ENCODE measurements around the gene C6orf163. TPM values are rescaled to one million over a fixed set of nuclear protein-coding genes. Genes with fewer than 3 reads are reported as not detected.

C6orf163 gene
- total and polyA plus RNA-seq, 2 of the 13 experiments (the other 11 are each of a cell fraction or from before 2014, with no cell fraction given), result 0.62 to 1.8 TPM

- H3K27ac ChIP-seq (ENCODE audit: extremely low read length, insufficient read depth, low read length), result no peak overlapping the region
- no peak overlapping the region for H3K4me3 ChIP-seq (replicated peaks in 1 of 3; ENCODE audit: insufficient read depth in 1 of 3, low read depth in 2 of 3, low read length in 3 of 3)
- in situ Hi-C loops (cut with HindIII; ENCODE audit: extremely low pct_ligation_motif_present, low pct_unique_long_range_greater_than_20kb), result no loop called here
- H3K9me3 ChIP-seq (ENCODE audit: low read length), result no peaks in the 10 kb centered on the region
- ChIA-PET POLR2A (no interaction called here), CTCF (ENCODE audit: low intra/inter-chr PET ratio, low total read pairs) (no interaction called here)
- intact Hi-C loops (cut with micrococcal nuclease; ENCODE audit: unreplicated experiment), result no loop called here
- H3K4me1 ChIP-seq (ENCODE audit: insufficient read depth, low read length), result no peaks in the 10 kb centered on the region
- H3K27me3 ChIP-seq (ENCODE audit: control insufficient read depth in 1 of 2, insufficient read depth in 2 of 2, low read length in 2 of 2), result no peaks in the 10 kb centered on the region; a peak in 1 of 5 replicates
- no peak overlapping the region for H2AFZ ChIP-seq (ENCODE audit: low read length)
- H3K4me2 ChIP-seq (ENCODE audit: low read depth, low read length), result no peak overlapping the region
- TF ChIP-seq ZNF720 (CRISPR knock-in tag; IDR thresholded peaks at IDR 0.05), result no peak
- TF ChIP-seq KDM2A (CRISPR knock-in tag; IDR thresholded peaks at IDR 0.05; ENCODE audit: borderline replicate concordance, low read depth), result no peak
- TF ChIP-seq PAX8 (CRISPR knock-in tag; IDR thresholded peaks at IDR 0.05; ENCODE audit: borderline replicate concordance), result no peak
- no peak for TF ChIP-seq ELF4 (CRISPR knock-in tag; IDR thresholded peaks at IDR 0.05; ENCODE audit: borderline replicate concordance)
- no peak for TF ChIP-seq KDM4B (CRISPR knock-in tag; IDR thresholded peaks at IDR 0.05)
- no peak for TF ChIP-seq PCBP1 (IDR thresholded peaks at IDR 0.05; ENCODE audit: borderline replicate concordance, low read depth, low read length)
- BruUV-seq (replicated peaks), result no TSS peak
- no peaks in the 10 kb centered on the region for H3K36me3 ChIP-seq (replicated peaks in 1 of 2; ENCODE audit: control insufficient read depth in 1 of 2, insufficient read depth in 2 of 2, low read length in 2 of 2)
- H4K20me1 ChIP-seq (ENCODE audit: insufficient read depth, low read length), result no peaks in the 10 kb centered on the region
- no peak for FAIRE-seq
- no peaks in the 10 kb centered on the region for H3K79me2 ChIP-seq (ENCODE audit: insufficient read depth, low read length)
- DNase-seq (ENCODE audit: low spot score), result no peak
- no peak for ATAC-seq
- H3K9ac ChIP-seq (ENCODE audit: insufficient read depth, low read depth, low read length), result no peak overlapping the region
- 0% methylated on average over 1 of the region's 1 CpG for WGBS (ENCODE audit: low lambda C conversion rate)
Observed at GRCh38 chr6:87397656-87398055, 53.0 kb downstream of the C6orf163 start.

GRCh38 chr6:87401832-87402231 lies 57.2 kb downstream of the C6orf163 start:
- ChIA-PET CTCF (ENCODE audit: low intra/inter-chr PET ratio, low total read pairs) (no interaction called here), POLR2A (no interaction called here)
- Histone ChIP-seq H3K4me1 (ENCODE audit: insufficient read depth, low read length) (no peaks in the 10 kb centered on the region), H3K79me2 (ENCODE audit: insufficient read depth, low read length) (no peaks in the 10 kb centered on the region), H2AFZ (ENCODE audit: low read length) (no peak overlapping the region), H3K27me3 (ENCODE audit: control insufficient read depth in 1 of 2, insufficient read depth in 2 of 2, low read length in 2 of 2) (no peaks in the 10 kb centered on the region; a peak in 1 of 5 replicates), H3K4me3 (replicated peaks in 1 of 3; ENCODE audit: insufficient read depth in 1 of 3, low read depth in 2 of 3, low read length in 3 of 3) (no peak overlapping the region), H3K36me3 (replicated peaks in 1 of 2; ENCODE audit: control insufficient read depth in 1 of 2, insufficient read depth in 2 of 2, low read length in 2 of 2) (no peaks in the 10 kb centered on the region), H3K9me3 (ENCODE audit: low read length) (no peaks in the 10 kb centered on the region), H3K4me2 (ENCODE audit: low read depth, low read length) (no peak overlapping the region), H4K20me1 (ENCODE audit: insufficient read depth, low read length) (no peaks in the 10 kb centered on the region), H3K27ac (ENCODE audit: extremely low read length, insufficient read depth, low read length) (no peak overlapping the region), H3K9ac (ENCODE audit: insufficient read depth, low read depth, low read length) (no peak overlapping the region)
- no TSS peak for BruUV-seq (replicated peaks)
- intact Hi-C loops (cut with micrococcal nuclease; ENCODE audit: unreplicated experiment) (no loop called here), in situ Hi-C loops (cut with HindIII; ENCODE audit: extremely low pct_ligation_motif_present, low pct_unique_long_range_greater_than_20kb) (no loop called here)
- FAIRE-seq (no peak), DNase-seq (ENCODE audit: low spot score) (no peak), ATAC-seq (no peak)
- WGBS (ENCODE audit: low lambda C conversion rate), result 29% methylated on average over 3 of the region's 3 CpGs
- TF ChIP-seq ZBTB20 (CRISPR knock-in tag; IDR thresholded peaks at IDR 0.05; ENCODE audit: borderline replicate concordance, low read depth), result no peak
- no peak for TF ChIP-seq EP300 (IDR thresholded peaks at IDR 0.05; ENCODE audit: low read depth in 2 of 2, low read length in 2 of 2)
- no peak for TF ChIP-seq EP300 (CRISPR knock-in tag; IDR thresholded peaks at IDR 0.05; ENCODE audit: borderline replicate concordance)
- TF ChIP-seq SNAPC2 (CRISPR knock-in tag; IDR thresholded peaks at IDR 0.05), result no peak
- TF ChIP-seq ZNF414 (CRISPR knock-in tag; IDR thresholded peaks at IDR 0.05), result no peak
- no peak for TF ChIP-seq ZNF44 (CRISPR knock-in tag; IDR thresholded peaks at IDR 0.05)
- no peak for TF ChIP-seq DBP (CRISPR knock-in tag; IDR thresholded peaks at IDR 0.05; ENCODE audit: not compliant biosample characterization)
- TF ChIP-seq PPARG (CRISPR knock-in tag; conservative IDR thresholded peaks at IDR 0.05), result no peak
- TF ChIP-seq SP4 (CRISPR knock-in tag; IDR thresholded peaks at IDR 0.05), result no peak
- TF ChIP-seq HDAC1 (CRISPR knock-in tag; IDR thresholded peaks at IDR 0.05), result no peak
- TF ChIP-seq DRAP1 (CRISPR knock-in tag; IDR thresholded peaks at IDR 0.05), result no peak
- no peak for TF ChIP-seq MBD4 (IDR thresholded peaks at IDR 0.05; ENCODE audit: borderline replicate concordance, low read length)
